ENCODE results near the gene TSKS. TPM values are rescaled to one million over a fixed set of nuclear protein-coding genes. Genes with fewer than 3 reads are reported as not detected.

Gene TSKS
- total and polyA plus RNA-seq, 2 of the 13 experiments (the other 11 are each of a cell fraction or from before 2014, with no cell fraction given) = 0.03 TPM; not detected in 1

GRCh38 chr19:49767381-49767780, 4.3 kb upstream of the TSKS start (continued):
- TF ChIP-seq, protein P1, sequence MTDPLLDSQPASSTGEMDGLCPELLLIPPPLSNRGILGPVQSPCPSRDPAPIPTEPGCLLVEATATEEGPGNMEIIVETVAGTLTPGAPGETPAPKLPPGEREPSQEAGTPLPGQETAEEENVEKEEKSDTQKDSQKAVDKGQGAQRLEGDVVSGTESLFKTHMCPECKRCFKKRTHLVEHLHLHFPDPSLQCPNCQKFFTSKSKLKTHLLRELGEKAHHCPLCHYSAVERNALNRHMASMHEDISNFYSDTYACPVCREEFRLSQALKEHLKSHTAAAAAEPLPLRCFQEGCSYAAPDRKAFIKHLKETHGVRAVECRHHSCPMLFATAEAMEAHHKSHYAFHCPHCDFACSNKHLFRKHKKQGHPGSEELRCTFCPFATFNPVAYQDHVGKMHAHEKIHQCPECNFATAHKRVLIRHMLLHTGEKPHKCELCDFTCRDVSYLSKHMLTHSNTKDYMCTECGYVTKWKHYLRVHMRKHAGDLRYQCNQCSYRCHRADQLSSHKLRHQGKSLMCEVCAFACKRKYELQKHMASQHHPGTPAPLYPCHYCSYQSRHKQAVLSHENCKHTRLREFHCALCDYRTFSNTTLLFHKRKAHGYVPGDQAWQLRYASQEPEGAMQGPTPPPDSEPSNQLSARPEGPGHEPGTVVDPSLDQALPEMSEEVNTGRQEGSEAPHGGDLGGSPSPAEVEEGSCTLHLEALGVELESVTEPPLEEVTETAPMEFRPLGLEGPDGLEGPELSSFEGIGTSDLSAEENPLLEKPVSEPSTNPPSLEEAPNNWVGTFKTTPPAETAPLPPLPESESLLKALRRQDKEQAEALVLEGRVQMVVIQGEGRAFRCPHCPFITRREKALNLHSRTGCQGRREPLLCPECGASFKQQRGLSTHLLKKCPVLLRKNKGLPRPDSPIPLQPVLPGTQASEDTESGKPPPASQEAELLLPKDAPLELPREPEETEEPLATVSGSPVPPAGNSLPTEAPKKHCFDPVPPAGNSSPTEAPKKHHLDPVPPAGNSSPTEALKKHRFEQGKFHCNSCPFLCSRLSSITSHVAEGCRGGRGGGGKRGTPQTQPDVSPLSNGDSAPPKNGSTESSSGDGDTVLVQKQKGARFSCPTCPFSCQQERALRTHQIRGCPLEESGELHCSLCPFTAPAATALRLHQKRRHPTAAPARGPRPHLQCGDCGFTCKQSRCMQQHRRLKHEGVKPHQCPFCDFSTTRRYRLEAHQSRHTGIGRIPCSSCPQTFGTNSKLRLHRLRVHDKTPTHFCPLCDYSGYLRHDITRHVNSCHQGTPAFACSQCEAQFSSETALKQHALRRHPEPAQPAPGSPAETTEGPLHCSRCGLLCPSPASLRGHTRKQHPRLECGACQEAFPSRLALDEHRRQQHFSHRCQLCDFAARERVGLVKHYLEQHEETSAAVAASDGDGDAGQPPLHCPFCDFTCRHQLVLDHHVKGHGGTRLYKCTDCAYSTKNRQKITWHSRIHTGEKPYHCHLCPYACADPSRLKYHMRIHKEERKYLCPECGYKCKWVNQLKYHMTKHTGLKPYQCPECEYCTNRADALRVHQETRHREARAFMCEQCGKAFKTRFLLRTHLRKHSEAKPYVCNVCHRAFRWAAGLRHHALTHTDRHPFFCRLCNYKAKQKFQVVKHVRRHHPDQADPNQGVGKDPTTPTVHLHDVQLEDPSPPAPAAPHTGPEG (CRISPR knock-in tag; IDR thresholded peaks at IDR 0.05) = 0 out of 2 replicates have a peak, but pooled peaks have one; percentile 3

GRCh38 chr19:49766930-49767299, 3.8 kb upstream of the TSKS start, which contains the start of gene AP2A1:
Gene AP2A1, plus strand, starts transcription at chr19:49767001. Its CDS starts 133 bp downstream, at chr19:49767134.
- no TSS peak for BruUV-seq (replicated peaks)
- TF ChIP-seq ATRX (CRISPR knock-in tag; IDR thresholded peaks at IDR 0.05; ENCODE audit: borderline replicate concordance) = no peak
- peak; percentile 69 for TF ChIP-seq PHF8 (CRISPR knock-in tag; IDR thresholded peaks at IDR 0.05)
- no peak for TF ChIP-seq CENPX (CRISPR knock-in tag; IDR thresholded peaks at IDR 0.05)
- no peak for TF ChIP-seq IRF2 (CRISPR knock-in tag; IDR thresholded peaks at IDR 0.05)
- TF ChIP-seq RBFOX2 (IDR thresholded peaks at IDR 0.05; ENCODE audit: low read depth, low read length) = peak; percentile 57; the same call in 1 of the 2 replicates
- TF ChIP-seq SPEN (CRISPR knock-in tag; IDR thresholded peaks at IDR 0.05; ENCODE audit: low read depth) = peak; percentile 36
- TF ChIP-seq TBX2 (CRISPR knock-in tag; IDR thresholded peaks at IDR 0.05; ENCODE audit: borderline replicate concordance) = peak; percentile 29; the same call in 1 of the 2 replicates
- no peak for TF ChIP-seq ZZZ3 (CRISPR knock-in tag; IDR thresholded peaks at IDR 0.05; ENCODE audit: borderline replicate concordance)
- TF ChIP-seq ZNF773 (CRISPR knock-in tag; IDR thresholded peaks at IDR 0.05; ENCODE audit: borderline replicate concordance) = no peak
- TF ChIP-seq NR2F6 (IDR thresholded peaks at IDR 0.05) = no peak
- TF ChIP-seq NR2F6 (CRISPR knock-in tag; IDR thresholded peaks at IDR 0.05) = no peak
- TF ChIP-seq ELF4 (CRISPR knock-in tag; IDR thresholded peaks at IDR 0.05; ENCODE audit: borderline replicate concordance) = 0 out of 2 replicates have a peak, but pooled peaks have one; percentile 8
- no peak for TF ChIP-seq MIER3 (CRISPR knock-in tag; IDR thresholded peaks at IDR 0.05; ENCODE audit: borderline replicate concordance)

More at GRCh38 chr19:49766930-49767299, 3.8 kb upstream of the TSKS start, which contains the start of gene AP2A1:
- Histone ChIP-seq H4K20me1 (ENCODE audit: insufficient read depth, low read length) (no peaks in the 10 kb centered on the region), H3K9me3 (ENCODE audit: low read length) (no peaks in the 10 kb centered on the region), H2AFZ (ENCODE audit: low read length) (peak within 1 kb of the TSS; percentile 77), H3K4me1 (ENCODE audit: insufficient read depth, low read length) (peaks cover 59% of the 10 kb centered on the region), H3K79me2 (ENCODE audit: insufficient read depth, low read length) (peaks cover 17% of the 10 kb centered on the region), H3K9ac (ENCODE audit: insufficient read depth, low read depth, low read length) (peak within 1 kb of the TSS; percentile 79), H3K36me3 (replicated peaks in 1 of 2; ENCODE audit: control insufficient read depth in 1 of 2, insufficient read depth in 2 of 2, low read length in 2 of 2) (no peaks in the 10 kb centered on the region), H3K4me2 (ENCODE audit: low read depth, low read length) (peak within 1 kb of the TSS; percentile 97), H3K4me3 (replicated peaks in 1 of 3; ENCODE audit: insufficient read depth in 1 of 3, low read depth in 2 of 3, low read length in 3 of 3) (peak within 1 kb of the TSS; percentile 88 to 96 (median 95)), H3K27ac (ENCODE audit: extremely low read length, insufficient read depth, low read length) (peak within 1 kb of the TSS; percentile 93), H3K27me3 (ENCODE audit: control insufficient read depth in 1 of 2, insufficient read depth in 2 of 2, low read length in 2 of 2) (no peaks in the 10 kb centered on the region; a peak in 1 of 5 replicates)
- CTCF ChIA-PET (ENCODE audit: low intra/inter-chr PET ratio, low total read pairs) = no interaction called here
- in situ Hi-C loops (cut with HindIII; ENCODE audit: extremely low pct_ligation_motif_present, low pct_unique_long_range_greater_than_20kb) = no loop called here
- POLR2A ChIA-PET = interaction anchor here (0.7 to 2.4 kb wide), 8 partner anchors 13 to 427 kb away, joined by 3 to 10 read pairs (median 4); partner anchors contain the start of genes AKT1S1, PRMT1, RPS11 and TBC1D17
- no peak for FAIRE-seq
- ATAC-seq = no peak
- no peak for DNase-seq (ENCODE audit: low spot score)
- WGBS (ENCODE audit: low lambda C conversion rate) = 1% methylated on average over 13 of the region's 38 CpGs
- intact Hi-C loops (cut with micrococcal nuclease; ENCODE audit: unreplicated experiment) = loop anchor here (10.0 kb wide), 1 partner anchor 48 kb away; the partner anchor contains the start of genes FUZ and MED25
